GM19395 (cell line): ENCODE results near the gene AMBRA1.

Experiments used
- ATAC-seq: cut with Tn5 transposase; IDR thresholded peaks from one replicate; pipeline ENCODE4 v1.9.1; 2021; ENCODE audit warnings: mild to moderate bottlenecking, moderate library complexity; ENCODE audit not compliant: unreplicated experiment

Gene AMBRA1

GRCh38 chr11:46511342-46511741 lies 82.5 kb downstream of the AMBRA1 start:
- no peak for ATAC-seq

- ATAC-seq = no peak
Observed at GRCh38 chr11:46508360-46508759, 85.5 kb downstream of the AMBRA1 start.

GRCh38 chr11:46506483-46506791 lies 87.4 kb downstream of the AMBRA1 start:
- no peak for ATAC-seq

- no peak for ATAC-seq
Observed at GRCh38 chr11:46505741-46506482, 87.9 kb downstream of the AMBRA1 start.

GRCh38 chr11:46504817-46505613 lies 88.8 kb downstream of the AMBRA1 start:
- no peak for ATAC-seq

GRCh38 chr11:46499821-46500220 lies 94.0 kb downstream of the AMBRA1 start:
- no peak for ATAC-seq

GRCh38 chr11:46498968-46499367 lies 94.9 kb downstream of the AMBRA1 start:
- ATAC-seq = no peak

- ATAC-seq = no peak
Observed at GRCh38 chr11:46498179-46498578, 95.6 kb downstream of the AMBRA1 start.

- ATAC-seq = no peak
Observed at GRCh38 chr11:46497498-46497897, 96.3 kb downstream of the AMBRA1 start.

- no peak for ATAC-seq
Observed at GRCh38 chr11:46493791-46494190, 100.0 kb downstream of the AMBRA1 start.

- ATAC-seq = no peak
Observed at GRCh38 chr11:46492532-46492931, 101.3 kb downstream of the AMBRA1 start.

GRCh38 chr11:46491661-46492330 lies 102.0 kb downstream of the AMBRA1 start:
- ATAC-seq = no peak

- no peak for ATAC-seq
Observed at GRCh38 chr11:46490666-46491065, 103.2 kb downstream of the AMBRA1 start.

GRCh38 chr11:46489656-46490560 lies 103.9 kb downstream of the AMBRA1 start:
- no peak for ATAC-seq

GRCh38 chr11:46485856-46486443 lies 107.9 kb downstream of the AMBRA1 start:
- ATAC-seq = no peak

GRCh38 chr11:46484101-46484500 lies 109.7 kb downstream of the AMBRA1 start:
- no peak for ATAC-seq

GRCh38 chr11:46480909-46481308 lies 112.9 kb downstream of the AMBRA1 start:
- no peak for ATAC-seq

- no peak for ATAC-seq
Observed at GRCh38 chr11:46480166-46480726, 113.6 kb downstream of the AMBRA1 start.

- no peak for ATAC-seq
Observed at GRCh38 chr11:46479601-46480000, 114.2 kb downstream of the AMBRA1 start.

GRCh38 chr11:46478196-46478595 lies 115.6 kb downstream of the AMBRA1 start:
- no peak for ATAC-seq
